HL-60 (cell line): ENCODE data around the gene MAEA.

Experiments used
- DNase-seq, 2 experiments: peaks; one replicate each; pipeline ENCODE4 v3.0.0-alpha.2; 2010 to 2020; ENCODE audit warnings: low read depth in 1 of 2, low spot score in 1 of 2
- H3K27ac ChIP-seq: fragments of 250-450 bp; sonication (Bioruptor Pico); replicated peaks from 2 replicates; pipeline ENCODE4 v1.5.1; 2020; ENCODE audit warnings: mild to moderate bottlenecking, moderate library complexity
- H3K27me3 ChIP-seq: fragments of 250-450 bp; sonication (Bioruptor Pico); 2 replicates; pipeline ENCODE4 v1.5.1; 2021; ENCODE audit warnings: mild to moderate bottlenecking, moderate library complexity; ENCODE audit not compliant: insufficient read depth, poor library complexity, severe bottlenecking
- H3K4me3 ChIP-seq: replicated peaks from 2 replicates; pipeline ENCODE4 v1.5.1; 2011; ENCODE audit warnings: mild to moderate bottlenecking, control low read depth, low read length; ENCODE audit not compliant: insufficient read depth
- GABPA ChIP-seq: IDR thresholded peaks from 2 replicates; pipeline ENCODE4 v1.6.1; 2012; ENCODE audit warnings: low read depth
- POLR2AphosphoS5 ChIP-seq: IDR thresholded peaks from 2 replicates; pipeline ENCODE4 v1.6.1; 2012; ENCODE audit warnings: low read depth
- REST ChIP-seq: IDR thresholded peaks from 2 replicates; pipeline ENCODE4 v1.6.1; 2012; ENCODE audit warnings: low read depth; ENCODE audit not compliant: insufficient replicate concordance
- SPI1 ChIP-seq: IDR thresholded peaks from 2 replicates; pipeline ENCODE4 v1.6.1; 2012; ENCODE audit warnings: low read depth, mild to moderate bottlenecking, borderline replicate concordance
- TF ChIP-seq, protein P1 (sequence below): IDR thresholded peaks from one replicate; pipeline ENCODE4 v1.5.1; 2011; ENCODE audit warnings: low read length, control low read depth, inconsistent platforms; ENCODE audit not compliant: insufficient read depth

MAEA gene

DNA sequence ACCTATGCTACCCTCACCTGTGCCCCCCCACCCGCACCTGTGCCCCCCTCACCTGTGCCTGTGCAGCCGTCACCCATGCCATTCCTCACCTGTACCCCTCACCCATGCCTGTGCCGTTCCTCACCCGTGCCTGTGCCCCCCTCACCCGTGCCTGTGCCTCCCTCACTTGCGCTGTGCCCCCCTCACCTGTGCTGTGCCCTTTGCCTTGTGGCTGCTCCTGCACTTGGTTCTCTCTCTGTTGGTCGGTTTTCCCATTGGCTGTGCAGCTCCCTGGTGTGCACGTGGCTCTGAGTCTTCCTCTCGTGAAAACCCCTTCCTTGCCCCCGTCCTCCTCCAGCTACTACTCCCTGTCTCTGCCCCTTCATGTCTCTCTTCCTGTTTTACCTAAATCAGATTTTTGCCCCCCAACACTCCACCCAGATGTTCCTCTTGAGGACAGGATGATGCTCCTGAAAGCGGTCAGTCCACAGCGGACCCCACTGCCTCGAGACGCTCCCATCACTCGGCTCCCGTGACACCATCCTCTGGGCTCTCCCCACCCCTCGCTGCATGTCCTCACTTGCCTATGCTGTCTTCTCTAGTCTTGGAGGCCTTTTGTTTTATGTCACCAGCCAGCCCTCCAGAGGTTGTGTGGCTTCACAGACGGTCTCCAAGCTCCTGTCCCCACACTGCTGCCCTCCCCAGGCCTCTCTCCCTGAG lies 6.8 kb downstream of the MAEA start:
- no peak overlapping the region for H3K4me3 ChIP-seq
- no peak overlapping the region for H3K27ac ChIP-seq
- H3K27me3 ChIP-seq = no peaks in the 10 kb centered on the region
- TF ChIP-seq REST = no peak
- TF ChIP-seq SPI1 = no peak
- TF ChIP-seq, protein P1, sequence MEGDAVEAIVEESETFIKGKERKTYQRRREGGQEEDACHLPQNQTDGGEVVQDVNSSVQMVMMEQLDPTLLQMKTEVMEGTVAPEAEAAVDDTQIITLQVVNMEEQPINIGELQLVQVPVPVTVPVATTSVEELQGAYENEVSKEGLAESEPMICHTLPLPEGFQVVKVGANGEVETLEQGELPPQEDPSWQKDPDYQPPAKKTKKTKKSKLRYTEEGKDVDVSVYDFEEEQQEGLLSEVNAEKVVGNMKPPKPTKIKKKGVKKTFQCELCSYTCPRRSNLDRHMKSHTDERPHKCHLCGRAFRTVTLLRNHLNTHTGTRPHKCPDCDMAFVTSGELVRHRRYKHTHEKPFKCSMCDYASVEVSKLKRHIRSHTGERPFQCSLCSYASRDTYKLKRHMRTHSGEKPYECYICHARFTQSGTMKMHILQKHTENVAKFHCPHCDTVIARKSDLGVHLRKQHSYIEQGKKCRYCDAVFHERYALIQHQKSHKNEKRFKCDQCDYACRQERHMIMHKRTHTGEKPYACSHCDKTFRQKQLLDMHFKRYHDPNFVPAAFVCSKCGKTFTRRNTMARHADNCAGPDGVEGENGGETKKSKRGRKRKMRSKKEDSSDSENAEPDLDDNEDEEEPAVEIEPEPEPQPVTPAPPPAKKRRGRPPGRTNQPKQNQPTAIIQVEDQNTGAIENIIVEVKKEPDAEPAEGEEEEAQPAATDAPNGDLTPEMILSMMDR = no peak
- no peak for TF ChIP-seq POLR2AphosphoS5
- no peak for TF ChIP-seq GABPA
- no peak for DNase-seq

DNA sequence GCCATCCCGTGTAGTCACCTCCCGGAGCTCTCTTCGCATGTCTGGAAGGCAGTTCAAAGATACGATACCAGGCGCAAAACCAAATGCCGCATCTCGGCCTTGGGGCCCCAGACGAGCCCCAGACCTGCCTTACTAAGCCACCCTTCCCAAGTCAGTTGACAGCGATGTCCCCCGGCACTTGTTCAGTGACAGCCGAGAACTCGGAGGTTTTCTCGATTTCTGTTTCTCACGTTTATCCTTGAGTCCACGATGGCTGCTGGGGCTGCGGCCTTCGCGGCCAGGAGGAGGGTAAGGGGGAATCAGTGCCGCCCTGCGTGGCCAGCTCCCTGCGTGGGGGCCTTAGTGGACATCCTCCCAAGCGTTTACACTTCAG lies 7.3 kb downstream of the MAEA start:
- Histone ChIP-seq H3K4me3 (no peak overlapping the region), H3K27me3 (no peaks in the 10 kb centered on the region), H3K27ac (no peak overlapping the region)
- TF ChIP-seq REST = no peak
- TF ChIP-seq POLR2AphosphoS5 = no peak
- TF ChIP-seq, protein P1 = no peak
- TF ChIP-seq GABPA = no peak
- TF ChIP-seq SPI1 = no peak
- DNase-seq = no peak

- H3K4me3 ChIP-seq = no peak overlapping the region
- no peaks in the 10 kb centered on the region for H3K27me3 ChIP-seq
- peak overlapping the region; percentile 44 for H3K27ac ChIP-seq
- DNase-seq = no peak
- no peak for TF ChIP-seq SPI1
Observed at GRCh38 chr4:1297456-1298325, 8.0 kb downstream of the MAEA start.

- DNase-seq = no peak
- H3K27ac ChIP-seq = peak overlapping the region; percentile 76
- H3K27me3 ChIP-seq = no peaks in the 10 kb centered on the region
- TF ChIP-seq GABPA = no peak
- H3K4me3 ChIP-seq = no peak overlapping the region
Observed at GRCh38 chr4:1298461-1298860, 8.8 kb downstream of the MAEA start.
